Activated T-cell treated with anti-CD3 and anti-CD28 coated beads, Interleukin-2, amount 50 U/mL, for 4 hours (primary cell): ENCODE measurements around the gene SHISAL1. TPM values are rescaled to one million over a fixed set of nuclear protein-coding genes. Genes with fewer than 3 reads are reported as not detected.

Source experiments
- ATAC-seq, 2 donors: fragments of 200-7000 bp; cut with Tn5 transposase; one replicate each; pipeline ENCODE4 v1.10.0; 2021
- DNase-seq: peaks from one replicate; pipeline ENCODE4 v3.0.0-alpha.2; 2020
- H3K27me3 Mint-ChIP-seq: one replicate; pipeline ENCODE4 v1.8.0; 2021; ENCODE audit warnings: low read depth, mixed read lengths
- H3K36me3 Mint-ChIP-seq: one replicate; pipeline ENCODE4 v1.8.0; 2022; ENCODE audit warnings: mixed read lengths; ENCODE audit not compliant: insufficient read depth
- H3K4me1 Mint-ChIP-seq: one replicate; pipeline ENCODE4 v1.8.0; 2021; ENCODE audit warnings: low read depth, mixed read lengths
- H3K4me3 Mint-ChIP-seq: one replicate; pipeline ENCODE4 v1.8.0; 2021; ENCODE audit warnings: mild to moderate bottlenecking, moderate library complexity, mixed read lengths
- H3K9me3 Mint-ChIP-seq: one replicate; pipeline ENCODE4 v1.8.0; 2021; ENCODE audit warnings: mixed read lengths
- total RNA-seq, 3 donors: library from RNA; stranded (reverse); gene quantifications; one replicate each; pipeline ENCODE4 v1.2.1, GENCODE V29; 2021

SHISAL1 gene
- total RNA-seq, 3 donors from 2014 or later, result not detected

- no peak overlapping the region for H3K4me3 Mint-ChIP-seq
- peaks cover 20% of the 10 kb centered on the region for H3K36me3 Mint-ChIP-seq
- no peak for ATAC-seq
- no peak for DNase-seq
- peaks cover 11% of the 10 kb centered on the region for H3K4me1 Mint-ChIP-seq
- H3K9me3 Mint-ChIP-seq, result peaks cover 16% of the 10 kb centered on the region
- no peaks in the 10 kb centered on the region for H3K27me3 Mint-ChIP-seq
These were observed 100.5 kb downstream of the SHISAL1 start for GRCh38 chr22:44211946-44212930.

GRCh38 chr22:44211256-44211945, 101.3 kb downstream of the SHISAL1 start:
- ATAC-seq (no peak), DNase-seq (no peak)
- Mint-ChIP-seq H3K4me1 (peaks cover 11% of the 10 kb centered on the region), H3K27me3 (no peaks in the 10 kb centered on the region), H3K36me3 (peaks cover 20% of the 10 kb centered on the region), H3K9me3 (peaks cover 16% of the 10 kb centered on the region), H3K4me3 (no peak overlapping the region)

- ATAC-seq, result no peak
- Mint-ChIP-seq H3K4me1 (peaks cover 11% of the 10 kb centered on the region), H3K36me3 (peaks cover 20% of the 10 kb centered on the region), H3K4me3 (no peak overlapping the region), H3K27me3 (no peaks in the 10 kb centered on the region), H3K9me3 (peaks cover 16% of the 10 kb centered on the region)
- DNase-seq, result no peak
These were observed 102.0 kb downstream of the SHISAL1 start for GRCh38 chr22:44210722-44211121.

DNA sequence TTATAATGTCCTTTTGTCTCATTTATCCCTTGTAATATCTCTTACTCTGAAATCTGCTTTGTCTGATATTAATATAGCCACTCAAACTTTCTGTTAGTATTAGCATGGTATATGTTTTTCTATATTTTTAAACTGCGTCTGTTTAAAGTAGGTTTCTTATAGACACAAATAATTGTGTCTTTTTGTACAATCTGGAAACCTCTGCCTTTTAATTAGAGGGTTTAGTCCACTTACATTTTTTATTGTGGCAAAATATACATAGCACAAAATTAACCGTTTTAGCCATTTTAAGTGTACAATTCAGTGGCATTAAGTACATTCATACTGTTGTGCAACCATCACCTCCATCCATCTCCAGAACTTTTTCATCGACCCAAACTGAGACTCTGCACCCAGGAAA, 103.4 kb downstream of the SHISAL1 start:
- peaks cover 11% of the 10 kb centered on the region for H3K4me1 Mint-ChIP-seq
- H3K9me3 Mint-ChIP-seq, result peaks cover 16% of the 10 kb centered on the region
- no peak for ATAC-seq
- H3K4me3 Mint-ChIP-seq, result no peak overlapping the region
- no peak for DNase-seq
- no peaks in the 10 kb centered on the region for H3K27me3 Mint-ChIP-seq
- peaks cover 24% of the 10 kb centered on the region for H3K36me3 Mint-ChIP-seq

DNA sequence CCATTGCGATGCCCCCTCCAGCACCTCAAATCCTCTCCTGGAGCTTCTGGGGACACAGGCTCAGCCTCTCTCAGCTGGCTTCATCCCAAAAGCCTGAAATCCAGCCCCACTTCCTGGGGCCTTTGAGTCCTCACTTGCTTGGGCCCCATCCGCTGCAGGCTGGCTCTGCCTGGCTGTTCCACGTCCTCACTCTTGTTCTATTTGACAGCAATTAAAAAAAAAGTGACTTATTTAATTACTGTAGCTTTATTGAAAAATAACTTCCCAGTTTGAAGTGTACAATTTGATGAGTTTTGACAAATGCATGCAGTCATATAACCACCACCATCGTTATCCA, 104.8 kb downstream of the SHISAL1 start:
- H3K27me3 Mint-ChIP-seq, result no peaks in the 10 kb centered on the region
- peaks cover 16% of the 10 kb centered on the region for H3K9me3 Mint-ChIP-seq
- H3K4me3 Mint-ChIP-seq, result no peak overlapping the region
- no peak for DNase-seq
- peaks cover 11% of the 10 kb centered on the region for H3K4me1 Mint-ChIP-seq
- ATAC-seq, result no peak
- H3K36me3 Mint-ChIP-seq, result peaks cover 28% of the 10 kb centered on the region

DNA sequence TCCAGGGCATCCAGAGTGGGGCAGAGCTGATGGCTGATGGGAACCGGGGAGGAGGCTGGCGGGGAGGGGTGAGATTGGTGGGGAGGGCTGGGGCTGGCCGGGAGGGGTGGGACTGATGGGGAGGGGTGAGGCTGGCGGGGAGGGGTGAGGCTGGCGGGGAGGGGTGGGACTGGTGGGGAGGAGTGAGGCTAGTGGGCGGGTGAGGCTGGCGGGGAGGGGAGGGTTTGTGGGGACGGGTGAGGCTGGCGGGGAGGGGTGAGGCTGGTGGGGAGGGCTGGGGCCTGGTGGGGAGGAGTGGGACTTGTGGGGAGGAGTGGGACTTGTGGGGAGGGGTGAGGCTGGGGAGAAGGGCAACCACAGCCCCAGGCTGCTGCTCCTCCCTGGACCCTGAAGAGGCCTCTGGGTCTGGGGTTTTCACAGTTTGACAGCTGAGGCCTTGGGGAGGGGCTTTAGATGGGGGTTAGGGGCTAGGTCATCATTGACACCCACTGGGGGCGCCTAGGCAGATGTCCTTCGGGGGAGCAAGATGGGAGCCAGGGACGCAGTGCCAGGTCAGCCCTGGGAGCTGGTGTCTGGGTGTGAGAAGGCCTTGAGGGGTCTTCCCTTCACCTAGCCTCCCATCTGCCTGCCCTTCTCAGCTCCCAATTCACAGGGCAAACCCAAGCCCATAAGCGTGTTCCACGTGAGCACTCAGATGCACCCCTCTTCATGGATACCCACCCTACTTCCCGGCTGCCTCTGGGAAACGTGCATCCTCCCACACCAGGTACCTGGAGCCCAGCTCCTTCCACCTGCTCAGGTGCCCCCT, 105.4 kb downstream of the SHISAL1 start:
- Mint-ChIP-seq H3K4me1 (peaks cover 11% of the 10 kb centered on the region), H3K9me3 (peaks cover 16% of the 10 kb centered on the region), H3K36me3 (peaks cover 28% of the 10 kb centered on the region), H3K4me3 (no peak overlapping the region), H3K27me3 (no peaks in the 10 kb centered on the region)
- no peak for ATAC-seq
- DNase-seq, result no peak

- Mint-ChIP-seq H3K27me3 (no peaks in the 10 kb centered on the region), H3K4me3 (no peak overlapping the region), H3K36me3 (peaks cover 31% of the 10 kb centered on the region), H3K9me3 (peaks cover 16% of the 10 kb centered on the region), H3K4me1 (peaks cover 11% of the 10 kb centered on the region)
- ATAC-seq, result no peak
- no peak for DNase-seq
These were observed 106.1 kb downstream of the SHISAL1 start for GRCh38 chr22:44206696-44207095.

GRCh38 chr22:44206330-44206645, 106.5 kb downstream of the SHISAL1 start:
- no peak overlapping the region for H3K4me3 Mint-ChIP-seq
- H3K9me3 Mint-ChIP-seq, result peaks cover 16% of the 10 kb centered on the region
- no peak for ATAC-seq
- H3K4me1 Mint-ChIP-seq, result peaks cover 11% of the 10 kb centered on the region
- peaks cover 30% of the 10 kb centered on the region for H3K36me3 Mint-ChIP-seq
- DNase-seq, result no peak
- H3K27me3 Mint-ChIP-seq, result no peaks in the 10 kb centered on the region

GRCh38 chr22:44205516-44206329, 107.0 kb downstream of the SHISAL1 start:
- ATAC-seq (no peak), DNase-seq (no peak)
- H3K9me3 Mint-ChIP-seq, result peaks cover 16% of the 10 kb centered on the region
- H3K4me3 Mint-ChIP-seq, result no peak overlapping the region
- no peaks in the 10 kb centered on the region for H3K27me3 Mint-ChIP-seq
- H3K4me1 Mint-ChIP-seq, result peaks cover 12% of the 10 kb centered on the region
- H3K36me3 Mint-ChIP-seq, result peaks cover 26% of the 10 kb centered on the region

- Mint-ChIP-seq H3K4me1 (peaks cover 12% of the 10 kb centered on the region), H3K27me3 (no peaks in the 10 kb centered on the region), H3K36me3 (peaks cover 22% of the 10 kb centered on the region), H3K9me3 (peaks cover 12% of the 10 kb centered on the region), H3K4me3 (no peak overlapping the region)
- ATAC-seq (no peak), DNase-seq (no peak)
These were observed 107.8 kb downstream of the SHISAL1 start for GRCh38 chr22:44204739-44205515.

- Mint-ChIP-seq H3K9me3 (no peaks in the 10 kb centered on the region), H3K4me1 (peaks cover 6% of the 10 kb centered on the region), H3K36me3 (peaks cover 18% of the 10 kb centered on the region), H3K4me3 (no peak overlapping the region), H3K27me3 (no peaks in the 10 kb centered on the region)
- no peak for ATAC-seq
- no peak for DNase-seq
These were observed 109.5 kb downstream of the SHISAL1 start for GRCh38 chr22:44203203-44203602.

GRCh38 chr22:44202261-44202789, 110.4 kb downstream of the SHISAL1 start:
- H3K36me3 Mint-ChIP-seq, result peaks cover 23% of the 10 kb centered on the region

GRCh38 chr22:44201665-44202064, 111.1 kb downstream of the SHISAL1 start:
- Mint-ChIP-seq H3K4me1 (peaks cover 4% of the 10 kb centered on the region), H3K9me3 (no peaks in the 10 kb centered on the region), H3K27me3 (no peaks in the 10 kb centered on the region), H3K36me3 (peaks cover 23% of the 10 kb centered on the region), H3K4me3 (no peak overlapping the region)
- ATAC-seq, result no peak
- DNase-seq, result no peak

More at GRCh38 chr22:44202261-44202789, 110.4 kb downstream of the SHISAL1 start:
- DNase-seq (no peak), ATAC-seq (no peak)
- Mint-ChIP-seq H3K27me3 (no peaks in the 10 kb centered on the region), H3K9me3 (no peaks in the 10 kb centered on the region), H3K4me3 (no peak overlapping the region), H3K4me1 (peaks cover 4% of the 10 kb centered on the region)
